Measurements from ENCODE around the gene MAN2C1. TPM values are rescaled to one million over a fixed set of nuclear protein-coding genes. Genes with fewer than 3 reads are reported as not detected.

MAN2C1 gene
- total RNA-seq, 4 donors from 2014 or later = 89.0 to 360 (median 156) TPM

- no peak for TF ChIP-seq CTCF (IDR thresholded peaks at IDR 0.05; ENCODE audit: low read depth)
These were observed 2.2 kb downstream of the MAN2C1 start for GRCh38 chr15:75366163-75366562.

- TF ChIP-seq CTCF (IDR thresholded peaks at IDR 0.05; ENCODE audit: low read depth) = no peak
These were observed 3.5 kb downstream of the MAN2C1 start for GRCh38 chr15:75364881-75365280.

- TF ChIP-seq CTCF (IDR thresholded peaks at IDR 0.05; ENCODE audit: low read depth) = no peak
These were observed 4.6 kb downstream of the MAN2C1 start for GRCh38 chr15:75363786-75364185.

- TF ChIP-seq CTCF (IDR thresholded peaks at IDR 0.05; ENCODE audit: low read depth) = no peak
These were observed 5.7 kb downstream of the MAN2C1 start for GRCh38 chr15:75362642-75363249.

- TF ChIP-seq CTCF (IDR thresholded peaks at IDR 0.05; ENCODE audit: low read depth) = no peak
These were observed 6.3 kb downstream of the MAN2C1 start for GRCh38 chr15:75361989-75362641.

GRCh38 chr15:75361361-75361988 lies 6.9 kb downstream of the MAN2C1 start:
- no peak for TF ChIP-seq CTCF (IDR thresholded peaks at IDR 0.05; ENCODE audit: low read depth)

GRCh38 chr15:75360856-75361255 lies 7.6 kb downstream of the MAN2C1 start:
- TF ChIP-seq CTCF (IDR thresholded peaks at IDR 0.05; ENCODE audit: low read depth) = no peak
